GM23338 (cell line): ENCODE results near the gene GNAS.
"Not testable (repeated sequence)": the region's sequence is repeated elsewhere in the genome, so short reads cannot be mapped to it uniquely, and the experiment has no call there.

Experiments used
- CREB1 ChIP-seq: fragments of 250-450 bp; sonication (Bioruptor Pico); IDR thresholded peaks from 2 replicates; pipeline ENCODE4 v1.5.0; 2020; ENCODE audit warnings: low read depth, mild to moderate bottlenecking, moderate library complexity
- CTCF ChIP-seq, 2 experiments: fragments of 200-600 bp in 1 of 2; sonication (generic) in 1 of 2; conservative IDR thresholded peaks; 2 replicates each; pipeline versions ENCODE4 v1.5.1 to v1.6.1; 2016 to 2017; ENCODE audit warnings: antibody characterized with exemption in 2 of 2, low read depth in 2 of 2, mild to moderate bottlenecking in 2 of 2, moderate library complexity in 1 of 2
- EZH2 ChIP-seq: fragments of 200-600 bp; sonication (generic); IDR thresholded peaks from one replicate; pipeline ENCODE4 v1.8.0; 2017; ENCODE audit warnings: antibody characterized with exemption, mild to moderate bottlenecking, low read depth; ENCODE audit not compliant: unreplicated experiment
- EZH2phosphoT487 ChIP-seq: fragments of 200-600 bp; sonication (generic); IDR thresholded peaks from one replicate; pipeline ENCODE4 v1.8.1; 2018; ENCODE audit warnings: antibody characterized with exemption; ENCODE audit not compliant: unreplicated experiment
- JUNB ChIP-seq: IDR thresholded peaks from one replicate; pipeline ENCODE4 v1.6.1; 2016; ENCODE audit warnings: antibody characterized with exemption; ENCODE audit not compliant: unreplicated experiment
- NANOG ChIP-seq: IDR thresholded peaks from 2 replicates; pipeline ENCODE4 v1.6.1; 2016; ENCODE audit warnings: antibody characterized with exemption, borderline replicate concordance
- POLR2AphosphoS5 ChIP-seq: IDR thresholded peaks from 2 replicates; pipeline ENCODE4 v1.6.1; 2016; ENCODE audit warnings: antibody characterized with exemption, low read depth
- REST ChIP-seq: IDR thresholded peaks from one replicate; pipeline ENCODE4 v1.6.1; 2018; ENCODE audit warnings: antibody characterized with exemption; ENCODE audit not compliant: unreplicated experiment
- STAT1 ChIP-seq: IDR thresholded peaks from one replicate; pipeline ENCODE4 v1.6.1; 2016; ENCODE audit warnings: antibody characterized with exemption; ENCODE audit not compliant: unreplicated experiment
- ZNF114 ChIP-seq: fragments of 250-450 bp; sonication (Bioruptor Pico); IDR thresholded peaks from 2 replicates; pipeline ENCODE4 v1.5.0; 2020; ENCODE audit warnings: mild to moderate bottlenecking, moderate library complexity
- ZNF331 ChIP-seq: fragments of 250-450 bp; sonication (Bioruptor Pico); IDR thresholded peaks from 2 replicates; pipeline ENCODE4 v1.5.0; 2020; ENCODE audit warnings: low read depth, mild to moderate bottlenecking, moderate library complexity
- TF ChIP-seq, protein P1 (sequence below): IDR thresholded peaks from 2 replicates; pipeline ENCODE4 v1.6.1; 2016; ENCODE audit warnings: antibody characterized with exemption

DNA sequence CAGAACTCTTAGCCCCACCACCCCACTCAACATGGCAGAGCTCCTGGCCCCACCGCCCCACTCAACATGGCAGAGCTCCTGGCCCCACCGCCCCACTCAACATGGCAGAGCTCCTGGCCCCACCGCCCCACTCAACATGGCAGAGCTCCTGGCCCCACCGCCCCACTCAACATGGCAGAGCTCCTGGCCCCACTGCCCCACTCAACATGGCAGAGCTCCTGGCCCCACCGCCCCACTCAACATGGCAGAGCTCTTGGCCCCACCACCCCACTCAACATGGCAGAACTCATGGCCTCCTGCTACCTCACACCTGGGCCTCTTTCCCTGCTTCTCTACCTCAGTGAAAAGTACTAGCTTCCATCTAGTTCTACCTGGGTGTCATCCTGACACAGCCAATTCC is 23.7 kb upstream of the GNAS start:
- not testable (repeated sequence) for TF ChIP-seq CTCF (conservative IDR thresholded peaks at IDR 0.05; ENCODE audit: low read depth in 2 of 2); REST; EZH2phosphoT487; CREB1 (CRISPR knock-in tag); POLR2AphosphoS5; JUNB; EZH2; STAT1; ZNF114; ZNF331; NANOG
- TF ChIP-seq, protein P1, sequence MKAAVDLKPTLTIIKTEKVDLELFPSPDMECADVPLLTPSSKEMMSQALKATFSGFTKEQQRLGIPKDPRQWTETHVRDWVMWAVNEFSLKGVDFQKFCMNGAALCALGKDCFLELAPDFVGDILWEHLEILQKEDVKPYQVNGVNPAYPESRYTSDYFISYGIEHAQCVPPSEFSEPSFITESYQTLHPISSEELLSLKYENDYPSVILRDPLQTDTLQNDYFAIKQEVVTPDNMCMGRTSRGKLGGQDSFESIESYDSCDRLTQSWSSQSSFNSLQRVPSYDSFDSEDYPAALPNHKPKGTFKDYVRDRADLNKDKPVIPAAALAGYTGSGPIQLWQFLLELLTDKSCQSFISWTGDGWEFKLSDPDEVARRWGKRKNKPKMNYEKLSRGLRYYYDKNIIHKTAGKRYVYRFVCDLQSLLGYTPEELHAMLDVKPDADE = not testable (repeated sequence)
